Breast epithelium (tissue), 3 donors: ENCODE data around the gene CCBE1.

ENCODE experiments used
- POLR2A ChIP-seq: fragments of 450-650 bp; IDR thresholded peaks from one replicate; pipeline ENCODE4 v1.6.1; 2016; ENCODE audit warnings: antibody characterized with exemption, mild to moderate bottlenecking, moderate library complexity
- POLR2AphosphoS5 ChIP-seq, 3 donors: sonication (generic); formaldehyde crosslinking; IDR thresholded peaks; one replicate each; pipeline ENCODE4 v1.6.1; 2017; ENCODE audit warnings: antibody characterized with exemption in 3 of 3
- TF ChIP-seq, protein P1 (sequence below), 3 donors: fragments of 450-650 bp; IDR thresholded peaks; one replicate each; pipeline ENCODE4 v1.5.1; 2016 to 2017; ENCODE audit warnings: antibody characterized with exemption in 3 of 3, mild to moderate bottlenecking in 3 of 3, moderate library complexity in 3 of 3

DNA sequence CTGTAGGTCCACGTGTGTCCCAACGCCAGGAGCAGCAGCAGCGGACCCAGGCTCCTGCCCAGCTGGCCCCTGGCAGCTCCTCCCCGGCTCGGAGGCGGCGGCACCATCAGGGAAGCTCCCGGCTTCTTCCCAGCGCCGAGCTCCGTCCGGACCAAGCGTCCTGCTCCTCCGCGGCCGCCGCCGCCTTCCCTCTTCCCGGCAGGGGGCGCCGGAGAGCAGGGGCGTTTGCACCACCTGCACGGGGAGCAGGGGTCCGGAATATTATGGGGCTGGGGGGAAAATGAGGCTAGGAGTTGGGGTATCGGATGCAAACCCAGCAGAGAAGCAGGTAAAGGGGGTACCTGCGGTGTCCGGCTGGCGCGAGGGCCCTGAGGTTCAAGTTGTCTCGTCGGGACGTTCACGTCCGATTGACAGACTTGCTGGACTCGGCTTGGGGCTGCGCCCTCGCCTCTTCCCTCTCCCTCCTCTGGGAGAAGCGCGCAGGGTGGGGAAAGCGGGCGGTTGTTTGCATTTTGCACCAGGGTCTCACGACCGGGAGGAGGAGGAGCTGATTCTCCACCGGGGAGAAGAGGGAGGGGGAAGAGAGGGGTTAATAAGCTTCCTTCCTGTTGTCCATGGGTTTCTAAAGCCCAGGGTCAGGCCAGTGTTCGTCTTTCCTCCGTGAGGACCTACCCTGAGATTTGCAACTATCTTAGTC, at the start of gene CCBE1:
- no peak for TF ChIP-seq POLR2AphosphoS5 (IDR thresholded peaks at IDR 0.05)
- TF ChIP-seq, protein P1, sequence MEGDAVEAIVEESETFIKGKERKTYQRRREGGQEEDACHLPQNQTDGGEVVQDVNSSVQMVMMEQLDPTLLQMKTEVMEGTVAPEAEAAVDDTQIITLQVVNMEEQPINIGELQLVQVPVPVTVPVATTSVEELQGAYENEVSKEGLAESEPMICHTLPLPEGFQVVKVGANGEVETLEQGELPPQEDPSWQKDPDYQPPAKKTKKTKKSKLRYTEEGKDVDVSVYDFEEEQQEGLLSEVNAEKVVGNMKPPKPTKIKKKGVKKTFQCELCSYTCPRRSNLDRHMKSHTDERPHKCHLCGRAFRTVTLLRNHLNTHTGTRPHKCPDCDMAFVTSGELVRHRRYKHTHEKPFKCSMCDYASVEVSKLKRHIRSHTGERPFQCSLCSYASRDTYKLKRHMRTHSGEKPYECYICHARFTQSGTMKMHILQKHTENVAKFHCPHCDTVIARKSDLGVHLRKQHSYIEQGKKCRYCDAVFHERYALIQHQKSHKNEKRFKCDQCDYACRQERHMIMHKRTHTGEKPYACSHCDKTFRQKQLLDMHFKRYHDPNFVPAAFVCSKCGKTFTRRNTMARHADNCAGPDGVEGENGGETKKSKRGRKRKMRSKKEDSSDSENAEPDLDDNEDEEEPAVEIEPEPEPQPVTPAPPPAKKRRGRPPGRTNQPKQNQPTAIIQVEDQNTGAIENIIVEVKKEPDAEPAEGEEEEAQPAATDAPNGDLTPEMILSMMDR (IDR thresholded peaks at IDR 0.05): peak; percentile 31 to 70 (median 46)
- TF ChIP-seq POLR2A: no peak
